ENCODE data around the gene RHBG.

The RHBG gene

DNA sequence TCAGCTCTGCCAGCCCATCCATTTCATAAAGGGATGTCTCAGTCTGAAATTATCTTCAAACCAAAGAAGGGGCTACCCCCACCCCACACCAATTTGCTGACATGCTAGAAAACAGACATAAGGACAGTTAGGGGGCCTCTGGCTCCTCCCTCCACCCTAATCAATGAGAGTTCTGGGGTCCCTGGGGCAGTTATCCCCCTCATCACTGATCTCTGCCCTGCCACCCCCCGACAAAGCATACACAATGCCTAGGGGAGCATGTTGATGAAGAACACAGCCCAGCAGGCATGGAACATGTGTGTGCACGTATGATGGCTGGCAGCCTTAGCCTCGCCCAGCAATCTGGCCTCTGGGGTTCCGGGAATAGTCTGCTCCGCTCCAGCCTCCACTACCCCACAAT lies 58.9 kb downstream of the RHBG start:
- no peak for DNase-seq (ENCODE audit: low read depth)

DNA sequence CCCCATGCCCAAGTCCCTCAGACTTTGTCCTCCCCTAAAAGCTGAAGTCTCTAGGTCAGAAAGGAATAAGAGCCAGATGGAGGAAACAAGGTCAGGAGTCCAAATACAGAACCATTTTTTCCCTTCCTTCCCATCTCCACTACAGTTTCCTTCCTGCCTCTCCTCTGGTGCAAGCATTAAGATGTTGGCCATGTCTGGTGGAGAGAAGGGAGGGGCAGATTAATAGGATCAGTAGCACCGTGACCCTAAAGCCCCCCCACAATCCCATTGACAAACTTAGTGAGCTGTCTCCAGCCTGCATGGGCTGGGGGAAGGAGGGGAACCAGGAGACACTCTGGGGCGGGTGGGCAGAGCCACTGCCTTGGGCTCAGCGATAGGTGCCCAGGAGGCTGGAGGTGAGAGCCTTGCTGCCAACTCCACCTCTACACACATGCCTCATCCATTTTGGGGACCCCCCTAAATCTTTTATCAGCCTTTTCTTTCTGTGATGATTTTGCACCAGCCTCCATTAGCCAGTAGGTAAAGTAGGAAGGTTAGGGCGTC lies 59.8 kb downstream of the RHBG start:
- no peak for DNase-seq (ENCODE audit: low read depth)

DNA sequence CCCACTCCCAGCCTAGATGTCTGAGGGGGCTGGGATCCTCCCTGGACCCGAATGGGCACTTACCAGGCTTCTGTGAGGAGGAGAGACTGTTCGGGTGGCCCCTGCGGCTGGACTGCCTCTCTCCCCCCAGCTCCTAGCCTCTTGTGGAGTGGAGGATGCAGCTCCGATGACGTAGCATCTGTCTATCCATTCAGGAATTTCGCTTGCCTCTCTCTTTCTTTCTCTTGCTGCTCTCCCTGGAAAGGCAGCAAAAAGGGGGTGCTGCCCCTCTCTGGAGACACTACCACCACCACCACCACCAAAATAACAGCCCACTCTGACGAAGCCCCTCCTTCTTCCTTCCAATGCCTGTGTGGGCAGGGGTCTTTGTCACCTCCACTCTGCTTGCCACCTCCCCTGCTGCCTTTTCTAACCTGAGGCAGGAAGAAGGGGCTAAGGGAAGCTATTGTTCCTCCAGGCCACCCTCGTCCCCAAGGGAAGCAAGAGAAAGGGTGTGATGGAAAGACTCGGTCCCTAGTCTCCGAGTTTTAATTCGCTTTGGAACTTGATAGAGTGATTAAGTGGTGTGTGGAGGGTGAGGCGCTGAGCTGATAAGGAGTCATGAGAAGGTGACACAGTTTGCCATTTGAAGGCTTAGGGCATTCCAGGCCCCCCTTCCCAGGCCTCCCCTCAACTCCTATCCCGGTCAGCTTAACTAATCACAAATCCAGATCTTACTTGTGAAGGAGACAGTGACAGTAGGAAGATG lies 60.5 kb downstream of the RHBG start:
- no peak for DNase-seq (ENCODE audit: low read depth)

DNA sequence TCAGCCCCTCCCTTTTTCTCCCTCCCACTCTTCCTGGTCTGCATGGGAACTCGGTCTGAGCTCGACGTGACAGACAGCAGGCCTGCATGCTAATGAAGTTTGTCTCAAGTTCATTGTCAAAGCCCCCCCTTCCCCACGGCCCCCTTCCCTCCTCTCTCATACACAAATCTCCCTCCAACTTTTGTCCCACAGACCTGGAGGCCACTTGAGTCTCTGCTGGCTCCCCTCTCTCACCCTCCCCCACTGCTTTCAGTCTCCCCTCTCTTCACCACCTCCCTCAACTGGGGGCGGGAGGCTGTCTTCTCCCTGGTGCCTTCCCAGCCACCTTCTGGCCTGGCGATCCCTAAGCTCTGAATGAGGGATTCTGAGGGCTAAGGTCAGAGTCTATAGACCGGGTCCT lies 61.3 kb downstream of the RHBG start:
- no peak for DNase-seq (ENCODE audit: low read depth)

DNA sequence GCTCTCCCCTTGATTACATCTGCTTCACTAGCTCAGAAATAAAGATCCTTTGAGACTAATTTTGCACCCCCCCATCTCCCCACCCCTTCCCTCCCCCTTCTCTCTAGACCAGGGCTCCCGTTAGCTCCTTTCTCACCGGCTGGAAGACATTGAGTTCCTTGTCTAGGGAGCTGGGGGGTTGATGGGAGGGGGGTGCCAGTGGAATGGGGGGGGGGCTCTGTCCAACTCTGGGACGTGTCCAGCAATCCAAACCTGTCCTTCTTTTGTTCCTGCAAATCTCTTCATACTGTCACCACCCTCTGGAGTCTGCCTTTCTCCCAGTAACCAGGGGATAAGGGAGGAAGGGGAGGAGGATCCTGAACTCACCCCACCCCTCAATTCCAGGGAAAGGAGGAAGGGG lies 61.9 kb downstream of the RHBG start:
- DNase-seq (ENCODE audit: low read depth): no peak

DNA sequence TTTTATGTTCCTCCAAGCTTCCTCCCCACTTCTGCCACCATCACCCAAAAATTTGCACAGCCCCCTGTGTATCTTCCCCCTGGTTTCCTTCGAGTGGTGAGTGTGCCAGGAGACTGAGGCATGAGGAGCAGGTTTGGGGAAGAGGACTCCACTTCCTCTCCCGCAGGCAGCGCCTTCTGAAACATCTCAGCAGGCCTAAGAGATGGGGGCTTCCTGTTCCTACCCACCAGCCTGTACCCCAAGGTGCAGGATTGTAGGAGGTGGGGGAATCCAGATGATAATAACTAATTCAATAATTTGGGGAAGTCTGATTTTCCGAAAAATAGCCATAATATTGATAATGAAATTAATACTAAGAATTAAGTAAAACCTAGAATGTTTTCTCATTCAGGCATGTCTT lies 62.4 kb downstream of the RHBG start:
- no peak for DNase-seq (ENCODE audit: low read depth)

DNA sequence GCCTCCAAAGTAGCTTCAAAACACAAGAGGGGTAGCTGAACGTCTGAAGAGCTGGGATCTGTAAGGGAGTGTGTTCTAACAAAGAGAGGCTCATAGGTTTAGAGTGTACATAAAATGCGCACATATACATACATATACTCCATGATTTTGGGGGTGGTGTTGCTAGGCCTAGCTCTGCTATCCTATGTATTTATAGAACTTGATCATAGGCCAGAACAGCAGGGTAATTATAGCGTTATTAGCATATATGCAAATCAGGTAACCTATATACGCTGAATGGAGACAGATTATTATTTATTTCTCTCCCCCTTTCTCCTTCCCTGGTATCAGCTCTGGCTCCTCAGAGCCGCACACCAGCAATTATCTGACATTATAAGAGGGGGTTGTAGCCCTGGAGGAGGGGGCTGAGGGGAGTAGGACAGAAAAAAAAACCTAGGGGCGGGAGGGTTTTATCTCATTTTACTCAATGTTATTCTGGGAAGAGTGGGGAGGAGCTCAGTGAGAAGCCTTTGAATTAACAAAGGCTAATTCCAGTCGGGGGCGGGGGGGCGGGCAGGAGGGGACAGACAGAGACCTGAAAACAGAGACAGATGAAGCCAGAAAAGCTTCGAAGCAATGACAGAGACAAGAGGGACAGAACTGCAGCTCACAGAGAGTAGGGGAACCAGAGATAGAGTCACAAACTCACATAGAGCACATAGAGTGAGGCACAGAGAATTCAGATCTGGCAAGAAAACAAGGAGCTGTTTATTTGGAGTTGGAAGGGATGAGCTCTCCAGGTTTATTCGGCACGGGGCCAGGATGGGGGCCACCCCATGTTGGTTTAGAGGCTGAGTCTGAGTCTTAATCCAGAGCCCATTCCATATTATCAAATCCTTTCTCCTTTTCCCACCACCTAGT lies 63.0 kb downstream of the RHBG start:
- no peak for DNase-seq (ENCODE audit: low read depth)

DNA sequence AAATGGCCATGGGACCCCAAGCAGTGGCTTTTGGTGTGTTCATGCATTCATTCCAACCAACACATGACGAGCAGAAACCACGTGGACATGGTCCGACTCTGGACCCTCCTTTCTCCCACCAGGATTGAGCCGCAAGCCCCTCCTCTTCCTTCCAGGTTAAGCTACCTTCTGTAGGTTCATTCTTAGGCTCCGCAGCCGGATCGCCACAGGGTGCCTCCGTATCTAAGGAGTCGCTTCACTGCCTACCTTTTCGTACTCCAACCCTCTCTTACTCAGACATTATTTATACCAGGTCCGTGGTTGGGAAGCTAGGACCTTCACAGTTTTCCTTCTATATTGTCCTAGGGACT lies 63.6 kb downstream of the RHBG start:
- no peak for DNase-seq (ENCODE audit: low read depth)

DNA sequence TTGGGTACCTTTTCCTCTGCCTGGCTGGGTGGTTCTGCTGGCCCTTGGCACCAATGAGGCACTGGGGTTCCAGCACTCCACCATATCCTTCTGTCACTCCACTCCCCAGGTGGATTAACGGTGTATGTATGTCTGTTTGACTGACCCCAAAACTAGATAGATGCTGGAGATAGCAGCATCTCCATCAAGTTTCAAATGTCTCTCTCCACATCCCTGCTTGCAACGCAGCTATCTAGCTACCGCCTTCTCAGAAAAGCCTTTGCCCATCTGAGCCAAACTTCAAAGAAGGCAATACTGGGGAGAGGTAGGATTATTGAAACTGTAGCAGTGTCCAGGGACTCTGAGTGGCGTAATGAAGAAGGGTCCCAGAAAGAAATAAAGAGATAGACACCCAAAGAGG lies 64.0 kb downstream of the RHBG start:
- no peak for DNase-seq (ENCODE audit: low read depth)

DNA sequence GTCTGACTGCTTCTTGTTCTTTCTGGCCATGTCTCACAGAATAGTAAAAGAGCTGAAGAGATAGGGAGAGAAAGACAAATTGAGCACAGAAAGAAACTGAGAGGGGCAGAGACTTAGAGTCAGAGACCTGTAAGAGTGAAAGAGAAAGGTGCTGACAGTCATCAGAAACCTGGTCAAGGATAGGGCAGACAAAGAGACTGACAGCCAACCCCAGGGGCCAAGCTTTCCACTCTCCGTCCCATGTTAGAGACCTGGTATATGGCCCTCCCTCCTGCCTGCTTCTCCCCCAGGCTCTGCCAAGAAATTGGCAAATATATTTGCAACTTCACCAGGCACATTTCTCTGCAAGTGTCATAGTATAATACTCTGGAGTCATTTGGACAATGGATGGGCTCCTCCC lies 64.6 kb downstream of the RHBG start:
- DNase-seq (ENCODE audit: low read depth): no peak

All from activated T-helper 1 cell treated with Interleukin-2 at 50 U/mL for 16 hours (primary cell).